ENCODE data around the gene CCDC34.

GRCh38 chr11:27406498-27407354 is 43.7 kb upstream of the CCDC34 start:
- no peak for TF ChIP-seq CTCF (IDR thresholded peaks at IDR 0.05; ENCODE audit: insufficient read depth, low read length)
- no peak for TF ChIP-seq REST (IDR thresholded peaks at IDR 0.05; ENCODE audit: insufficient replicate concordance, low read depth)
- TF ChIP-seq GABPA (IDR thresholded peaks at IDR 0.05; ENCODE audit: low read depth), result no peak

All from HL-60 (cell line).